Measurements from ENCODE around the gene SFXN2.
"Not testable (repeated sequence)": the region's sequence is repeated elsewhere in the genome, so short reads cannot be mapped to it uniquely, and the experiment has no call there.

SFXN2 gene

DNA sequence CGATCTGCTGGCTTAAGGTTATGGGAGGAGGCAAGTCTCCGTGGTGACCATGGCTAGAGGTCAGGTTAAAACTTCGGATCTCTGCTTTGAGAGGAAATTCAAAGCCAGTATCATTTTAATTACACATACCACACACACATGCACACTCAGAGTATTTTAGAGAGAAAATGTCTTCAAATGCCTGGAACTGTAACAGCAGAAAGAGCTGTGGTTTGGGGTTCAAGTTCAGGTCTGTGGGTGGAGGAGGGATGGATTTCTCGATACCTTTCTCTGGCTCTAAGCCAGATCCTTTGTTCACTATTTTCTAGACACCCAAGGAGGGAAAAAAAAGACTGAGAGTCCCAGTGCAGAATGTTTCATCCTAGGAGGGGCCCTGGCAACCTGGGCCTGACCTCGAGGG is 32.7 kb upstream of the SFXN2 start:
- no peak for DNase-seq (ENCODE audit: low read depth in 2 of 2)

GRCh38 chr10:102682416-102682815 is 32.0 kb upstream of the SFXN2 start:
- no peak for DNase-seq (ENCODE audit: low read depth in 2 of 2)

- DNase-seq (ENCODE audit: low read depth in 2 of 2): no peak
Observed at GRCh38 chr10:102682981-102683380, 31.5 kb upstream of the SFXN2 start.

- no peak for DNase-seq (ENCODE audit: low read depth in 2 of 2)
Observed at GRCh38 chr10:102683736-102684135, 30.7 kb upstream of the SFXN2 start.

GRCh38 chr10:102691285-102692066 is 23.0 kb upstream of the SFXN2 start:
- DNase-seq (ENCODE audit: low read depth in 2 of 2): no peak

DNA sequence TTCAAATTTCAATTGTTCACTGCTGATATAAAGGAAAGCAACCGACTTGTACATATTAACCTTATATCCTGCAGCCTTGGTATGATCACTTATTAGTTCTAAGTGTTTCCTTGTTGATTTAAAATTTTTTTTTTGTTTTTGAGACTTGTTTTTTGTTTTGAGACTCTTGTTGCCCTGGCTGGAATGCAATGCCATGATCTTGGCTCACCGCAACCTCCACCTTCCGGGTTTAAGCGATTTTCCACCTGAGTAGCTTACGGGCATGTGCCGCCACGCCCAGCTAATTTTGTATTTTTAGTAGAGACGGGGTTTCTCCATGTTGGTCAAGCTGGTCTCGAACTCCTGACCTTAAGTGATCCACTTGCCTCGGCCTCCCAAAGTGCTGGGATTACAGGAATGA is 19.0 kb upstream of the SFXN2 start:
- not testable (repeated sequence) for DNase-seq (ENCODE audit: low read depth in 2 of 2)

- DNase-seq (ENCODE audit: low read depth in 2 of 2): no peak
Observed at GRCh38 chr10:102696736-102697135, 17.7 kb upstream of the SFXN2 start.

GRCh38 chr10:102698894-102699293 is 15.5 kb upstream of the SFXN2 start:
- DNase-seq (ENCODE audit: low read depth in 2 of 2): no peak

DNA sequence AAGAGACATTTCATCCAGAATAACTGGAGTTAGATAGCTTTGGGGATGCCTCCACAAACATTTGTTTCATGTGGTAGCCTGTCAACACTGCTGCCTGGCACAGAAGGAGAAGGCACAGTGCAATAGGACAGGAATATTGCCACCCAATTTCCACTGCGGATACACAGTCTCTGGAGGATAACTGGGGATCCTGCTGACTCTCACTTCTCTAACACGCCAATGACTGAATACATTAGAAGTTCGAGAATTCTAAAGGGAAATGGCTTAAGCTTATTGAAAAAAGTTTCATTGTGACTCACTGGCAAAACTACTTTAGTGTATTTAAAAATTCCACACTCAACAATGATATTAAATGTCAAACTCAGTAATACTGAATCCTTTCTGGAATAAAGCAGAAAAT is 13.2 kb upstream of the SFXN2 start:
- DNase-seq (ENCODE audit: low read depth in 2 of 2): no peak

GRCh38 chr10:102701796-102702195 is 12.6 kb upstream of the SFXN2 start:
- DNase-seq (ENCODE audit: low read depth in 2 of 2): no peak

- DNase-seq (ENCODE audit: low read depth in 2 of 2): no peak
Observed at GRCh38 chr10:102702742-102703141, 11.7 kb upstream of the SFXN2 start.

GRCh38 chr10:102704915-102705314 is 9.5 kb upstream of the SFXN2 start:
- no peak for DNase-seq (ENCODE audit: low read depth in 2 of 2)

GRCh38 chr10:102705531-102705930 is 8.9 kb upstream of the SFXN2 start:
- no peak for DNase-seq (ENCODE audit: low read depth in 2 of 2)

GRCh38 chr10:102710609-102711008 is 3.8 kb upstream of the SFXN2 start:
- DNase-seq (ENCODE audit: low read depth in 2 of 2): no peak

GRCh38 chr10:102712089-102712488 is 2.3 kb upstream of the SFXN2 start:
- DNase-seq (ENCODE audit: low read depth in 2 of 2): no peak

DNA sequence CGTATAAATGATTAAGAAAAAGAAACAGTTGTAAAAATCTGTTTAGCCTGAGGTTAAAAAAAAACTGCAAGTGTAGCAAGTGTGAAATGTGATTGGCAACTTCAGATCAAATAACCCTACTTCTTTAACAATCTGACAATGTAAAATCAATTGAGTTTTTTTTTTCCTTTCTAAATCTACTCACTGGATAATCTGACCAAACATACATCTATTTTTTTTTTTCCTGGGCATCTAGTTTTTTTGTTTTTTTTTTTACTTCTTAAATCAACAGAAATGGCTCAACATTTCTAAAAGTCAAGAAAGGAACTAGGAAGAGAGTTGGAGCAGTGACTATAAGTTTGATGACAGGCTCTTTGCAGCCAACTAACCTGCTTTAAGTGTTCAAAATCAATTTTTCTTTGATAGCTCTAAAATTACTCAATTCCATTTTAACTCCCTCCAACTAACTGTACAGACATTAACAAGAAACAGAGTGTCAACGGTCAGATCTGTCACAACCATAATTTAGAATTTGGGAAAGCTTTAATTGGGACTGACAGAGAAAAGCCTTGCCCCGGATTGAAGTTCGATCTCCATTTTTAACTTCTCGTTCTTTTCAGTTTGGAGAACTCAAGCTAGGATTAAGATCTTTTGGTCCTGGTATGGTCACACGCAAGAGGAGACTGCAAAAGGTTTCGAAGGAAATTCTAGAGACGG is 1.4 kb upstream of the SFXN2 start:
- DNase-seq (ENCODE audit: low read depth in 2 of 2): no peak

- no peak for DNase-seq (ENCODE audit: low read depth in 2 of 2)
Observed at GRCh38 chr10:102713539-102713813, 960 bp upstream of the SFXN2 start.

- peak; percentile 95 to 97 for DNase-seq (ENCODE audit: low read depth in 2 of 2)
Observed at GRCh38 chr10:102713814-102714620, 419 bp upstream of the SFXN2 start, which contains the start of gene ARL3. Gene ARL3, minus strand, starts transcription at chr10:102714397. Its CDS starts 122 bp downstream, at chr10:102714275.

GRCh38 chr10:102715880-102716279 is 1.4 kb downstream of the SFXN2 start:
- no peak for DNase-seq (ENCODE audit: low read depth in 2 of 2)

GRCh38 chr10:102716900-102717565 is 2.6 kb downstream of the SFXN2 start:
- DNase-seq (ENCODE audit: low read depth in 2 of 2): not testable (repeated sequence)

GRCh38 chr10:102718220-102718619 is 3.8 kb downstream of the SFXN2 start:
- no peak for DNase-seq (ENCODE audit: low read depth in 2 of 2)

DNA sequence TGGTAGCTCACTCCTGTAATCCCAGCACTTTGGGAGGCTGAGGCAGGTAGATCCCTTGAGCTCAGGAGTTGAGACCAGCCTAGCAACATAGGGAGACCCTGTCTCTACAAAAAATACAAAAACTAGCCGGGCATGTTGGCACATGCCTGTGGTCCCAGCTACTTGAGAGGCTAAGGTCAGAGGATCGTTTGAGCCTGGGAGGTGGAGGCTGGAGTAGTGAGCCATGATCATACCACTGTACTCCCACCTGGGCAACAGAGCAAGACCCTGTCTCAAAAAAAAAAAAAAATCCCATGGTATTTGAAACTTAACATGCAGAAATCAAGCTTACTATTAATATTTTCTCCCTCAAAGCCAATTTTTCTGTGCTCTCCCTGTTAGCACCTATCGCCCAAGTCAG is 5.9 kb downstream of the SFXN2 start:
- no peak for DNase-seq (ENCODE audit: low read depth in 2 of 2)

Data from stimulated activated CD4-positive, alpha-beta T cell treated with anti-CD3 and anti-CD28 coated beads, Interleukin-12 subunit alpha, Interleukin-12 subunit beta, amount 100 ng/mL, for 24 hours (primary cell).